CD14-positive monocyte (primary cell): ENCODE data around the gene NOTCH3. TPM values are rescaled to one million over a fixed set of nuclear protein-coding genes. Genes with fewer than 3 reads are reported as not detected.

Experiments
- DNase-seq, 3 donors: peaks; one replicate each; pipeline ENCODE4 v3.0.0-alpha.2; 2011 to 2022
- H2AFZ ChIP-seq: 2 replicates; pipeline ENCODE4 v1.6.0; 2012; ENCODE audit warnings: mild to moderate bottlenecking, low read depth, low read length, inconsistent platforms; ENCODE audit not compliant: insufficient read depth, poor library complexity, severe bottlenecking
- H3K27ac ChIP-seq, 2 donors: 1 replicate in 1 of 2; 2 replicates in 1 of 2; pipeline ENCODE4 v1.5.1; 2012 to 2013; ENCODE audit warnings: low read length in 2 of 2, control low read depth in 1 of 2, inconsistent platforms in 1 of 2, low read depth in 1 of 2, mild to moderate bottlenecking in 1 of 2
- H3K27me3 ChIP-seq, 2 donors: one replicate each; pipeline versions ENCODE4 v1.6.0 to v1.6.1; 2011 to 2013; ENCODE audit warnings: low read length in 2 of 2; ENCODE audit not compliant: control insufficient read depth in 2 of 2, insufficient read depth in 2 of 2
- H3K36me3 ChIP-seq, 2 donors: replicated peaks in 1 of 2; 1 replicate in 1 of 2; 2 replicates in 1 of 2; pipeline versions ENCODE4 v1.5.1 to v1.6.1; 2012 to 2013; ENCODE audit warnings: low read length in 2 of 2, control low read depth in 1 of 2, inconsistent platforms in 1 of 2, mild to moderate bottlenecking in 1 of 2; ENCODE audit not compliant: insufficient read depth in 2 of 2, control insufficient read depth in 1 of 2
- H3K4me1 ChIP-seq, 2 donors: 1 replicate in 1 of 2; 2 replicates in 1 of 2; pipeline versions ENCODE4 v1.5.1 to v1.6.1; 2012 to 2013; ENCODE audit warnings: low read length in 2 of 2, control low read depth in 1 of 2, inconsistent platforms in 1 of 2, mild to moderate bottlenecking in 1 of 2, moderate library complexity in 1 of 2; ENCODE audit not compliant: insufficient read depth in 2 of 2, control insufficient read depth in 1 of 2
- H3K4me2 ChIP-seq: replicated peaks from 2 replicates; pipeline ENCODE3; 2012; ENCODE audit warnings: low read length, moderate library complexity, mild to moderate bottlenecking; ENCODE audit not compliant: poor library complexity, severe bottlenecking; ENCODE audit errors: extremely low read depth
- H3K4me3 ChIP-seq, 3 experiments: fragments of 200-600 bp in 1 of 3; sonication (generic) in 1 of 3; replicated peaks in 1 of 3; 1 replicate in 2 of 3; 2 replicates in 1 of 3; pipeline ENCODE4 v1.5.1; 2011 to 2013; ENCODE audit warnings: low read length in 3 of 3, mild to moderate bottlenecking in 3 of 3, control low read depth in 2 of 3, low read depth in 2 of 3, inconsistent platforms in 1 of 3, moderate library complexity in 1 of 3
- H3K79me2 ChIP-seq: 2 replicates; pipeline ENCODE4 v1.6.0; 2012; ENCODE audit warnings: mild to moderate bottlenecking, control low read depth, inconsistent platforms, low read length, moderate library complexity; ENCODE audit not compliant: insufficient read depth
- H3K9ac ChIP-seq: 2 replicates; pipeline ENCODE4 v1.6.0; 2017; ENCODE audit warnings: low read length, mild to moderate bottlenecking; ENCODE audit not compliant: insufficient read depth, poor library complexity, severe bottlenecking
- H3K9me3 ChIP-seq, 2 donors: replicated peaks in 1 of 2; 1 replicate in 1 of 2; 2 replicates in 1 of 2; pipeline versions ENCODE4 v1.5.1 to v1.6.1; 2012 to 2013; ENCODE audit warnings: low read length in 2 of 2, control low read depth in 1 of 2; ENCODE audit not compliant: control insufficient read depth in 1 of 2, insufficient read depth in 1 of 2
- H4K20me1 ChIP-seq: 2 replicates; pipeline ENCODE4 v1.6.0; 2012; ENCODE audit warnings: mild to moderate bottlenecking, low read length, control low read depth, moderate library complexity; ENCODE audit not compliant: insufficient read depth
- H3K27ac Mint-ChIP-seq, 7 donors: one replicate each; pipeline ENCODE4 v1.8.0; 2020; ENCODE audit warnings: mild to moderate bottlenecking in 7 of 7, mixed read lengths in 7 of 7, moderate library complexity in 6 of 7, inconsistent platforms in 2 of 7
- H3K27me3 Mint-ChIP-seq, 3 donors: one replicate each; pipeline ENCODE4 v1.8.0; 2021 to 2022; ENCODE audit warnings: low read depth in 3 of 3, mild to moderate bottlenecking in 3 of 3, mixed read lengths in 3 of 3, moderate library complexity in 3 of 3, inconsistent platforms in 1 of 3
- H3K36me3 Mint-ChIP-seq, 2 donors: one replicate each; pipeline ENCODE4 v1.8.0; 2020; ENCODE audit warnings: mixed read lengths in 2 of 2, inconsistent platforms in 1 of 2, mild to moderate bottlenecking in 1 of 2
- H3K4me1 Mint-ChIP-seq: one replicate; pipeline ENCODE4 v1.8.0; 2020; ENCODE audit warnings: mild to moderate bottlenecking, mixed read lengths
- H3K4me3 Mint-ChIP-seq, 2 donors: one replicate each; pipeline ENCODE4 v1.8.0; 2020; ENCODE audit warnings: mild to moderate bottlenecking in 2 of 2, mixed read lengths in 2 of 2, moderate library complexity in 1 of 2
- H3K9me3 Mint-ChIP-seq, 7 donors: one replicate each; pipeline ENCODE4 v1.8.0; 2020 to 2022; ENCODE audit warnings: mixed read lengths in 7 of 7, mild to moderate bottlenecking in 6 of 7, moderate library complexity in 6 of 7, inconsistent platforms in 2 of 7
- CTCF ChIP-seq: fragments of 200-600 bp; IDR thresholded peaks from one replicate; pipeline ENCODE4 v1.8.0; 2022; ENCODE audit warnings: antibody characterized with exemption, mild to moderate bottlenecking
- WGBS: methylation state at CpG from one replicate; pipeline ENCODE4 v1.1.5; 2013; ENCODE audit warnings: missing lambda C conversion rate; ENCODE audit not compliant: insufficient coverage; 5-methylcytosine and 5-hydroxymethylcytosine counted together
- intact Hi-C, 2 donors: fragments of 100-400 bp; cut with micrococcal nuclease; formaldehyde crosslinking; loops; one replicate each; pipeline versions ENCODE4 v1.15.0 to v1.15.1; 2023
- polyA plus RNA-seq, 3 donors: library from polyadenylated mRNA; depleted of rRNA in 1 of 3; unstranded in 2 of 3; stranded (reverse) in 1 of 3; fragments of 300-500 nt in 2 of 3; fragments of >200 nt in 1 of 3; fragmentation: Illumina TruSeq in 2 of 3; gene quantifications; 1 replicate in 2 of 3; 2 replicates in 1 of 3; pipeline ENCODE4 v1.2.3, GENCODE V29; 2012 to 2021

Gene NOTCH3
- polyA plus RNA-seq, 3 donors = 0.05 to 0.51 TPM; not detected in 1

GRCh38 chr19:15173746-15174404 is 26.9 kb downstream of the NOTCH3 start:
- Histone ChIP-seq H2AFZ (no peak overlapping the region), H3K4me3 (no peak overlapping the region), H4K20me1 (no peaks in the 10 kb centered on the region), H3K9ac (no peak overlapping the region), H3K4me2 (no peak overlapping the region), H3K9me3 (no peaks in the 10 kb centered on the region), H3K79me2 (no peaks in the 10 kb centered on the region), H3K4me1 (peaks cover 10 to 11% of the 10 kb centered on the region in 2 donors), H3K27me3 (peaks cover 0 to 6% of the 10 kb centered on the region in 2 donors), H3K27ac (no peak overlapping the region), H3K36me3 (no peaks in the 10 kb centered on the region)
- TF ChIP-seq CTCF = no peak
- Mint-ChIP-seq H3K4me3 (no peak overlapping the region), H3K36me3 (no peaks in the 10 kb centered on the region), H3K4me1 (peaks cover 10% of the 10 kb centered on the region), H3K27ac (peak overlapping the region in 1 of 7 donors; percentile 36), H3K27me3 (peaks cover 15 to 16% (median 16%) of the 10 kb centered on the region in 3 donors), H3K9me3 (peaks cover 0 to 12% (median 3%) of the 10 kb centered on the region in 7 donors)
- 96% methylated on average over 31 of the region's 37 CpGs for WGBS
- no peak for DNase-seq
- intact Hi-C loops = loop anchor here in 1 of 2 donors (10.0 kb wide), 1 partner anchor 381 kb away; no protein-coding TSS in a partner anchor

- H3K36me3 ChIP-seq = no peaks in the 10 kb centered on the region
- Mint-ChIP-seq H3K4me3 (no peak overlapping the region), H3K4me1 (peaks cover 6% of the 10 kb centered on the region), H3K27ac (no peak overlapping the region), H3K36me3 (no peaks in the 10 kb centered on the region), H3K27me3 (peaks cover 4 to 9% (median 6%) of the 10 kb centered on the region in 3 donors), H3K9me3 (peaks cover 9 to 31% (median 19%) of the 10 kb centered on the region in 7 donors)
- intact Hi-C loops = loop anchor here in 1 of 2 donors (10.0 kb wide), 1 partner anchor 384 kb away; no protein-coding TSS in a partner anchor
- no peak overlapping the region for H3K27ac ChIP-seq
- peaks cover 0 to 7% of the 10 kb centered on the region in 2 donors for H3K4me1 ChIP-seq
- TF ChIP-seq CTCF = no peak
- H3K9ac ChIP-seq = no peak overlapping the region
- H3K79me2 ChIP-seq = no peaks in the 10 kb centered on the region
- no peaks in the 10 kb centered on the region for H4K20me1 ChIP-seq
- no peak overlapping the region for H3K4me3 ChIP-seq
- H3K4me2 ChIP-seq = no peak overlapping the region
- no peak overlapping the region for H2AFZ ChIP-seq
- H3K9me3 ChIP-seq = peaks cover 16 to 20% of the 10 kb centered on the region in 2 donors
- DNase-seq = no peak
- 95% methylated on average over 31 of the region's 32 CpGs for WGBS
- no peaks in the 10 kb centered on the region for H3K27me3 ChIP-seq
These were observed 30.4 kb downstream of the NOTCH3 start for GRCh38 chr19:15170345-15170744.
